Left lobe of liver (tissue), 2 donors: ENCODE data around the gene TRAF3IP1. TPM values are rescaled to one million over a fixed set of nuclear protein-coding genes. Genes with fewer than 3 reads are reported as not detected.
"Not testable (repeated sequence)": the region's sequence is repeated elsewhere in the genome, so short reads cannot be mapped to it uniquely, and the experiment has no call there.

Experiments
- ATAC-seq: fragments of 200-7000 bp; cut with Tn5 transposase; one replicate; pipeline ENCODE4 v1.9.1; 2020; ENCODE audit warnings: mild to moderate bottlenecking, moderate library complexity
- DNase-seq: peaks from one replicate; pipeline ENCODE4 v3.0.0-alpha.2; 2020; ENCODE audit warnings: low spot score
- total RNA-seq: library from RNA; stranded (reverse); gene quantifications from one replicate; pipeline ENCODE4 v1.2.1, GENCODE V29; 2021
- donor health status: DM: no; HTN: no; CAD: no; lungs with moderate emphysema.
- donor health status: DM: no; HTN: yes; CAD: no.

The TRAF3IP1 gene
- total RNA-seq, 1 donor from 2014 or later: 9.0 TPM

GRCh38 chr2:238372277-238372676, 52.0 kb downstream of the TRAF3IP1 start:
- not testable (repeated sequence) for ATAC-seq

GRCh38 chr2:238376884-238377391, 56.6 kb downstream of the TRAF3IP1 start:
- DNase-seq: no peak
- ATAC-seq: no peak

More at GRCh38 chr2:238372277-238372676, 52.0 kb downstream of the TRAF3IP1 start:
- not testable (repeated sequence) for DNase-seq

GRCh38 chr2:238378230-238379095, 58.1 kb downstream of the TRAF3IP1 start:
- ATAC-seq (no peak), DNase-seq (no peak)

GRCh38 chr2:238379096-238379810, 58.9 kb downstream of the TRAF3IP1 start:
- no peak for DNase-seq
- no peak for ATAC-seq

GRCh38 chr2:238380336-238380735, 60.0 kb downstream of the TRAF3IP1 start:
- ATAC-seq: no peak

GRCh38 chr2:238380785-238381184, 60.5 kb downstream of the TRAF3IP1 start:
- ATAC-seq (no peak), DNase-seq (no peak)

More at GRCh38 chr2:238380336-238380735, 60.0 kb downstream of the TRAF3IP1 start:
- DNase-seq: no peak

- ATAC-seq: no peak
- no peak for DNase-seq
Measured at GRCh38 chr2:238381341-238382115, 61.2 kb downstream of the TRAF3IP1 start.

GRCh38 chr2:238382381-238382781, 62.1 kb downstream of the TRAF3IP1 start:
- no peak for ATAC-seq

GRCh38 chr2:238383135-238383534, 62.8 kb downstream of the TRAF3IP1 start:
- no peak for DNase-seq
- no peak for ATAC-seq

More at GRCh38 chr2:238382381-238382781, 62.1 kb downstream of the TRAF3IP1 start:
- DNase-seq: no peak

GRCh38 chr2:238383743-238384380, 63.5 kb downstream of the TRAF3IP1 start:
- DNase-seq: no peak
- ATAC-seq: no peak

- ATAC-seq (no peak), DNase-seq (no peak)
Measured at GRCh38 chr2:238387332-238387731, 67.0 kb downstream of the TRAF3IP1 start.

- ATAC-seq: no peak
Measured at GRCh38 chr2:238388794-238389193, 68.5 kb downstream of the TRAF3IP1 start.

GRCh38 chr2:238389988-238390589, 69.8 kb downstream of the TRAF3IP1 start:
- ATAC-seq: no peak

More at GRCh38 chr2:238388794-238389193, 68.5 kb downstream of the TRAF3IP1 start:
- DNase-seq: no peak

GRCh38 chr2:238391042-238391689, 70.8 kb downstream of the TRAF3IP1 start:
- DNase-seq: no peak
- no peak for ATAC-seq

More at GRCh38 chr2:238389988-238390589, 69.8 kb downstream of the TRAF3IP1 start:
- no peak for DNase-seq

- no peak for ATAC-seq
- DNase-seq: no peak
Measured at GRCh38 chr2:238396663-238397062, 76.3 kb downstream of the TRAF3IP1 start.

GRCh38 chr2:238397356-238397755, 77.0 kb downstream of the TRAF3IP1 start:
- ATAC-seq (no peak), DNase-seq (no peak)

- no peak for ATAC-seq
- no peak for DNase-seq
Measured at GRCh38 chr2:238398577-238398976, 78.3 kb downstream of the TRAF3IP1 start.

- no peak for DNase-seq
- no peak for ATAC-seq
Measured at GRCh38 chr2:238399094-238399493, 78.8 kb downstream of the TRAF3IP1 start.

- DNase-seq: no peak
- no peak for ATAC-seq
Measured at GRCh38 chr2:238401551-238401950, 81.2 kb downstream of the TRAF3IP1 start.
